NCI-H2029 (cell line): ENCODE measurements around the gene CDK5.
A peak's percentile ranks its signal among the peaks of the same experiment; 100 is the strongest.
"Not testable (repeated sequence)": the region's sequence is repeated elsewhere in the genome, so short reads cannot be mapped to it uniquely, and the experiment has no call there.

Source experiments
- DNase-seq: peaks from one replicate; lab custom pipeline; 2025; lab: John Stamatoyannopoulos, UW

Gene CDK5

DNA sequence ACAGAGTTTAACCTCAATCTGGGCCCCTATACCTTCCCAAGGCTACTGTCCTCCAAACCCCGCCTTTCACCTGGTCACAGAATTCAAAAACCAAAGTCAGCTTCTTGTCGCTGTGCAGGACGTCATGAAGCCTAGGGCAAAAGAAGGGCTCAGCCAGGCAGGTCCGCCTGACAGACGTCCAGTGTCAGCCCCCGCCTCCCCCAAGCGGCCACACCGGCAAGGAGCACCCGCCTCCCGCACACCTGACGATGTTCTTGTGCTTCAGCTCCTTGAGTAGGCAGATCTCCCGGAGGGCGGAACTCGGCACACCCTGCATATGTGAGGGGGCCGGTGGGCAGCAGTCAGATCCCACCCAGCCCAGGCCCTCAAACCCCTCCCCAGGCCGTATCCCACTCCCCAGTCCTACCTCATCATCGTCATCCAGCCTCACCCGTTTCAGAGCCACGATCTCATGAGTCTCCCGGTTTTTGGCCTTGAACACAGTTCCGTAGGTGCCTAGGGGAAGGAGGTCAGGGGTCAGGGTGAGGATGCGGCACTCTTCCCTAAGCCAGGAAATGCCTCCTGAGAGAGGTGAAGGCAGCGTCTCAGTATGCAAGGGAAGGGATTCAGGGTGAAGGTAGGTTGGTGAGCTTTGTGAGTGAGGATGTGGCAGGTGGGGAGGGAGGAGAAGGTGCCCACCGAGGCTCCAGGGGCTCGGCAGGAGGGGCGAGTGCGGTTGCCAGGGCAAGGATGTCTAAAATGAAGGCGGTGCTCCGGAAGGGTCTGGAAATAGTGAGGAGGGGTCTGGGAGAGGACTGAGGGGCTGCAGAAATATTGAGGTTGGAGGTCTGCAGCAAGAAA, 811 bp downstream of the CDK5 start:
- DNase-seq: no peak

DNA sequence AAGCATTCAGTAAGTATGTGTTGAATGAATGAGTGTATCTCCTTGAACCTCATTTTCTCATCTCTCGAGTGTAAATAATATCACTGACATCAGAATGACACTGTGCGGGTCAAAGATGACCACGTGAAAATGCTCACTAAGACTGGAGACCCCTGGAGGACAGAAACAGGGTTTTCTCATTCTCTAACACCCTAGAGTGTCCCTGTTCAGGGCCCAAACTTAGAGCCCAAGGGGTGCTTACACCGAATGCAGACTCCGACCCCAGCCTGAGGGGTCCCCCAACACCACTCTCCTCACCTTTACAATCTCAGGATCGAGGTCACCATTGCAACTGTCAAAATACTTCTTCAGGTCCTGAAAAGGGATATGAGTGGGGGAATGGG, 1.4 kb downstream of the CDK5 start:
- DNase-seq: no peak

DNA sequence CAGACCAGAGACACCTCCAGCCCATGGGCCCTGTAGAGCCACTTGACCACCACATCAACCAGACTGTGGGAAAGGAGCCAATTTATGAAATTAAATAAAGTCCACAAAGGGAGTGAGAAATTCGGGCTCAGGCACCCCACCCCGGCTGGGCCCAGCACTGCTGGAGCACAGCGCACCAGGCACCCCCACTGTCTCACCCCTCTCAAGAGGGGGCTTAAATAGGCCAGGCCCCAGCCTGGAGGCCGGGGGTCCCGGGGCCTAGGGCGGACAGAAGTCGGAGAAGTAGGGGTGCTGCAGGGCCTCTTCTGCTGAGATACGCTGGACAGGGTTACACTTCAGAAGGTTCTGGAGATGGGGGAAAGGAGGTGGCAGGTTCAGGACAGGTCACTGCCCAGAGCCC, 3.9 kb downstream of the CDK5 start:
- no peak for DNase-seq

DNA sequence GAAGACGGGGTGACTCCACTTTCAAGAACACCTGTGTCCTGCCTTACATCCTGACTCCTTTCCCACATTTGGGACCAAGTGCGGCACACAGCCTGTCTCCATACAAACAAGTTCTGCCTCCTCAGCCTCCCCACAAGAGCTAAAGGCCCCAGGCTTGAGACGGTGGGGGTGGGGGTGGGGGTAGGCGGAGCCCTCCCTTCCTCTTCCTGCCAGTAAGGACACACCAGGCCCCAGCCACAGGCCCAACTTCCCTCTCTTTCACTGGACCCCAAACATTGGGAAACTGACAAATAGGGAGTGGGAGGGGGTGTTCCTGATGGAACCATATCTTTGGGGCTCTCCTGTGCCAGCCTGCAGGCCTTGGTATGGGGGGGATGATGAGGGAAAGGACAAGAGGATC, 4.6 kb downstream of the CDK5 start:
- no peak for DNase-seq

DNA sequence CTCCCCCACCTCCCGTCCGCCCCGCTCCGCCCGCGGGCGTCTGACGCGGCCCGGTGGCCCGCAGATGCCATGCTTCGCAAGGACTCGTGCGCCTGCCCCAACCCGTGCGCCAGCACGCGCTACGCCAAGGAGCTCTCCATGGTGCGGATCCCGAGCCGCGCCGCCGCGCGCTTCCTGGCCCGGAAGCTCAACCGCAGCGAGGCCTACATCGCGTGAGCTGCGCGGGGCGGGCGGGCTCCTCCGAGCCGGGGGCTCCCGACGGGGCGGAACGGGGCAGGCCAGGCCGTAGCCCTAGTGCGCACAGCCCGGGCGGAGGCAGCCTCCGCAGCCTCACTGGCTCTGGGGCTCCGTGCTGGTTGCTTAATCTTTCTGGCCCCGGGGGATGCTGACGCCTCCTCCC, 6.6 kb downstream of the CDK5 start:
- no peak for DNase-seq

DNA sequence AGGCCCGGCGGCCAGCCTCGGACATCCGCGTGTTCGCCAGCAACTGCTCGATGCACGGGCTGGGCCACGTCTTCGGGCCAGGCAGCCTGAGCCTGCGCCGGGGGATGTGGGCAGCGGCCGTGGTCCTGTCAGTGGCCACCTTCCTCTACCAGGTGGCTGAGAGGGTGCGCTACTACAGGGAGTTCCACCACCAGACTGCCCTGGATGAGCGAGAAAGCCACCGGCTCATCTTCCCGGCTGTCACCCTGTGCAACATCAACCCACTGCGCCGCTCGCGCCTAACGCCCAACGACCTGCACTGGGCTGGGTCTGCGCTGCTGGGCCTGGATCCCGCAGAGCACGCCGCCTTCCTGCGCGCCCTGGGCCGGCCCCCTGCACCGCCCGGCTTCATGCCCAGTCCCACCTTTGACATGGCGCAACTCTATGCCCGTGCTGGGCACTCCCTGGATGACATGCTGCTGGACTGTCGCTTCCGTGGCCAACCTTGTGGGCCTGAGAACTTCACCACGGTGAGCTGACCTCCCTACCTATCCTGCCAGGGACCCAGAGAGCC, 8.7 kb downstream of the CDK5 start:
- DNase-seq: no peak

DNA sequence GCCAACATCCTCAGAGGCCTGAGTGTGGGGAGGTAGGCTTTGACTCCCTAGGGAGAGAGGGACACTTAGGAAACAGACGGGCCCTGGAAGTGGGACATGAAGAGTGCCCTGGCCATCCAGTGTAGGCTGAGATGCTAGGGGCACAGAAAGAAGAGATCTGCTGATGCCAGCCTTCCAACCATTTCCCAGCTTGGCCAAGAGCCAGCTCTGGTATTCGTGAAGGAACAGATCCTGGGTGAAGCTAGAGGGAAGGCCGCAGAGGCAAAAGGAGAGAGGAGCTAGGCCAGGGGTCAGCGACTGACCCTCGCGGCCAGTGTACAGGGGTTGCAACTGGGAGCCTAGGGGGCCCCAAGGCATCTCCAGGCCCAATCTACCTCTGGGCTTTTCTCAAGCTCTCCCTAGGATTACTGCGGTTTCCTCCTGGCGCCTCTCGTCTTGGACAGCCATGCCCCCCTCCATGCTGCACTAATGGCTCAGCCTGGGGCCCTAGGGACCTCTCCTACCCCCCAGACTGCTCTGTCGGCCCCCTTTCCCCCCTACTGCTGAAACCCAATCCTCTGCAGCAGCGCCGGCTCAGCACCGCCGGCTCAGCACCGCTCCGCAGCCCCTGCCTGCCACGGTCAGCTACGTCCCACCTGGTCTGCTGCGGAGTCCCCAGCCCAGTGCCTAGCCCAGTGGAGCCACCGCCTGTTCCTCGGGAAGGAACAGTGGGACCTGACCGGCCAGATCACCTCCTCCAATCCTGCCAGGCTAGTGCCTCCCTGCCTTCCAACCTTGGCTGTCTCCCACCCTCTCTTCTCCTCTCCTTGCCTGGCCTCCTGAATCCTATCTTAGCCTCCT, 9.5 kb downstream of the CDK5 start, which contains the start of gene ASIC3:
TSS of gene ASIC3 (plus strand) at position 556 of the 840 bp plus-strand sequence. CDS start 355 bp downstream, outside the sequence.
- no peak for DNase-seq

DNA sequence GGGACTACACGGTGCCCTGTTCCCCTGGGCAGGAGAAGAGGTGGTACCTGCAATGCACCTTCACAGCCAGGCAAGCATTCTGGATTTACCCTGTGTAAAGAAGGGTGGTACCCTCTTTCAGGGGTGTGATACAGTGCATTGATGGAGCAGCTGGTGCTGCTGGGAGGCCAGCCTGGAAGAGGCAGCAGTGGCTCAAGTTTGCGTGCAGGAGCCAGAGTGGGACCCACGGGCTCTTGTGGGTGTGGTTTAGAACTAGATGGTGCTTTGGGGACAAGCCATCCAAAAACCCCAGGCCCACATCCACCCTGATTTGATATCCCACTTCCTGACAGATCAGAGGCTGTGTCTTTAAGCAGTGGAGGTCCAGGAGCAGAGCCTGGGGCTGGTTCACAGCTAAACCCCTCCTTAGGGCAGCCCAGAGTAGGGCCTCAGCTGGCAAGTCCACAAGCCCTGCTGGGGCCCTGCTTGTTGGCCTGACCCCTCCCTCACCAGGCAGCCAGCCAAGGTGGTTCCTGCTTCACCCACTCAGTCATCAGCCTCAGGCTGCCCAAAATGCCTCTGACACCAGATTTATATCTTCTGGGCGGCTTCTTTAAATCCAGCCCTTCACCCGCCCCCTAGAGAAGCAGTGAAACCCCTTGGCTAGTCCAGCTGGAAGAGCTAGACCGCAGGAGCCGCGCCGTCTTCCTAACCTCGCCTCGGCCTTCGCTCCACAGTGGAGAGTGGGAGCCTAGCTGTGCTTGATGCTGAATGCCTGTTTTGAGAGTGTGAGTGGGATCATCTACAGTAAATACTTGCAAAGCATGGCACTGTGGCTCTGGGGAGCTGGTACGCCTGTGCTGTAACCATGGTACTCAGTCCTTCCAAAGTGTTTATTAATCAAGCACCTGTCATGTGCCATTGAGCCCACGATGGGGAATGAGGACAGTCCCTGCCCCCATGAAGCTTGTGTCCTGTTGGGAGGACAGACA, 10.8 kb downstream of the CDK5 start:
- no peak for DNase-seq

DNA sequence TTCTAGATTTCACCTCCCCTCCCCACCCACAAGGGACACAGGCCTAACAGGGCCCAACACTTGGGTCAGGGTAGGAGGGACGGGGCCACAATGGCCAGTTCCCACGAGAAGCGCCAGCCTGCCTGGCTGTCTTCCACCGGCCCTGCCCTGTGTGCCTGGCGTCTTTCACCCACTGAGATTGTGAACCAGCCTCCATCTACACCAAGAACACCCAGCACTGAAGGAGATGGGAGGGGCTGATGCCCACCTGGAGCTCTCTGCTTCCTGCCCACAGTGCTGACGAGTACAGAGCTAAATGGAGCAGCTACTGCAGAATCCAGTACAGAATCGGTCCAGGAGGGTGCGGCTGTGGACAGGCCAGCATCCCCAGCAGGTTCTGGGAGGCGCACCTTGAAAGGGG, 11.7 kb downstream of the CDK5 start:
- no peak for DNase-seq

DNA sequence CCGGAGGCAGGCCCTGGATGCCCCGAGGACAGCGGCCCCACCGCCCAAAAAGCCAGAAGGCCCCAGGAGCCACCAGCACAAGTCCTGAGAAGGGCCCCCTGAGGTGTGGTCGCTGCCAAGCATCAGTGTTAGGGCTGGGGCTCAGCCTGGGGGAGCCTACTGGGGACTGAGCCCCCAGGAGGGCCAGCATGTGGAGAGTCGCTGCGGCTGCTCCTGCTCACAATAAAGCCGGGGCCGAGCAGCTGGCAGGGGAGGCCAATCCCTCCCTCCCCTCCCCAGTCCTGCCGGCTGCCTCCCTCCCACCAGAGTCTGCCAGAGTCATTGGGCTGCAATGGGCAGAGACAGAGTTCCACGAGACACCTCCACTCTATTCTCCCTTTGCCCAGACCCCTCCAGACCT, 12.4 kb downstream of the CDK5 start:
- DNase-seq: no peak

DNA sequence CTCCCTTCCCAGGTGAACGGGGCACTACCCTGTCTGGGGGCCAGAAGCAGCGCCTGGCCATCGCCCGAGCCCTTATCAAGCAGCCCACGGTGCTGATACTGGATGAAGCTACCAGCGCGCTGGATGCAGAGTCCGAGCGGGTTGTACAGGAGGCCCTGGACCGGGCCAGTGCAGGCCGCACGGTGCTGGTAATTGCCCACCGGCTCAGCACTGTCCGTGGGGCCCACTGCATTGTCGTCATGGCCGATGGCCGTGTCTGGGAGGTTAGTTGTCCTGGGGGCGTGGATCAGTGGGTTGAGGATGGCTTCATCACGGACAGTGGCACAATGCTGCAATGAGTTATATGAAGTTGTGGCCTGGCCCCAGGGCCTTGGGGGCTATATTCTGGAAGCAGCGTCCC, 13.7 kb downstream of the CDK5 start:
- no peak for DNase-seq

DNA sequence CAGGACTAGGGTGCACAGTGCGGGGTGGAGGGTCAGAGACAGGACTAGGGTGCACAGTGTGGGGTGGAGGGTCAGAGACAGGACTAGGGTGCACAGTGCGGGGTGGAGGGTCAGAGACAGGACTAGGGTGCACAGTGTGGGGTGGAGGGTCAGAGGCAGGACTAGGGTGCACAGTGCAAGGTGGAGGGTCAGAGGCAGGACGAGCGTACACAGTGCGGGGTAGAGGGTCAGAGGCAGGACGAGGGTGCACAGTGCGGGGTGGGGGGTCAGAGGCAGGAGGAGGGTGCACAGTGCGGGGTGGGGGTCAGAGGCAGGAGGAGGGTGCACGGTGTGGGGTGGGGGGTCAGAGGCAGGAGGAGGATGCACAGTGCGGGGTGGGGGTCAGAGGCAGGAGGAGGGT, 14.2 kb downstream of the CDK5 start:
- not testable (repeated sequence) for DNase-seq

DNA sequence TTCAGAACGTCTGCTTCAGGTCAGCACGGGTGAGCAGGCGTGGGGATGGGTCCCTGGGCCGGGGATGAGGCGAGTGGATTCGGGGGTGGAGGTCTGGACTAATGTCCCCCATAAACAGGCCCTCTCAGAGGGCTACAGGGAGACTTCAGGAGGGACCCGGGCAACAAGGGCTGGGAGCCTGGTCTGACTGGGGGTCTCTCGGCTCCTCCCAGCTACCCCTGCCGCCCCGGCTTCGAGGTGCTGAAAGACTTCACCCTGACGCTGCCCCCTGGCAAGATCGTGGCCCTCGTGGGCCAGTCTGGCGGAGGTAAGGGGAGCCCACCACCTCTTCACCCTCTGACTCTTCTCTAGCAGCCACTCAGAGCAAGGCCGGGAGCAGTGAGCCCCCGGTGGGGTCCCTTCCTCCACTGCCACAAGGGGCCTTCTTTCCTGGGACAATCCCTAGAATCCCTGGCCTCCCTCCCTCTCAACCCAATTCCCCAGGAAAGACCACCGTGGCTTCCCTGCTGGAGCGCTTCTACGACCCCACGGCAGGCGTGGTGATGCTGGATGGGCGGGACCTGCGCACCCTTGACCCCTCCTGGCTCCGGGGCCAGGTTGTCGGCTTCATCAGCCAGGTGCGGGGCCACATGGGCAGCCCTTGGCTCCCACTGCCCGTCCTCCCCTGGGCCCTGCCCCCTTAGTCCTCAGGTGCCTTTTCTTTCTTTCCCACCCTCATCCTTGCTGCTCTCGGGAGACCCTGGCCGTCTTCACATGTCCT, 16.9 kb downstream of the CDK5 start:
- DNase-seq: no peak

DNA sequence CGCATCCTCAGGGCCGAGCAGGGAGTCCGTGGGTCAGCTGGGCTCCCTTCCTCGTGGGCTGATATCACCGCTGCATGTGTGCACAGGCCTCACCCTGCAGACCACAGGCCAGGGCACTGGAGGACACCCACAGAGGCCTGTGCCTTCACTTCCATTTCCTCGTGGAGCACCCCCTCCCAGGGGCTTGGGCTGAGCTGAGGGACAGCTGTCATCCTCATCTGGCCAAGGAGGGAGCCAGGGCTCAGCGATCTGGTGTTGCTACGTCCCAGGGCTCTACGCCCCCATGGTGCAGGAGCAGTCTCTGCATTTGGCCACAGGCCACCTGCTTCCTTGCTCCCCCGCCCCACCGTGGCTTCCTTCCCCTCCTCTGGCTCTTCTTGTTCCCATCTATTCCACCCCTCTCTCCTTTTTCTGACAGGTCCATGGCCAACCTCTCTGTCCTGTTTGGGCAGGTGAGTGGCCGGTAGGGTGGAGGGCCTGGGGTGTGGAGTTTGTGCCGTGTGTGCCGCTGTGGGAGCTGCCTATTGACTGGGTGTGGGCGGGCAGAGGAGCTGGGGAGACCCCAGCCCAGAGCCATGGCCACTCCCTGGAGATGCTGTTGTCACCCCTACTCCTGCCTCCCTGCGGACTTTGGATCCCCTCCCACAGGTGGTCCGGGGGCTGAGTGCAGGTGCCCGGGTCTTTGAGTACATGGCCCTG, 17.7 kb downstream of the CDK5 start:
- no peak for DNase-seq

DNA sequence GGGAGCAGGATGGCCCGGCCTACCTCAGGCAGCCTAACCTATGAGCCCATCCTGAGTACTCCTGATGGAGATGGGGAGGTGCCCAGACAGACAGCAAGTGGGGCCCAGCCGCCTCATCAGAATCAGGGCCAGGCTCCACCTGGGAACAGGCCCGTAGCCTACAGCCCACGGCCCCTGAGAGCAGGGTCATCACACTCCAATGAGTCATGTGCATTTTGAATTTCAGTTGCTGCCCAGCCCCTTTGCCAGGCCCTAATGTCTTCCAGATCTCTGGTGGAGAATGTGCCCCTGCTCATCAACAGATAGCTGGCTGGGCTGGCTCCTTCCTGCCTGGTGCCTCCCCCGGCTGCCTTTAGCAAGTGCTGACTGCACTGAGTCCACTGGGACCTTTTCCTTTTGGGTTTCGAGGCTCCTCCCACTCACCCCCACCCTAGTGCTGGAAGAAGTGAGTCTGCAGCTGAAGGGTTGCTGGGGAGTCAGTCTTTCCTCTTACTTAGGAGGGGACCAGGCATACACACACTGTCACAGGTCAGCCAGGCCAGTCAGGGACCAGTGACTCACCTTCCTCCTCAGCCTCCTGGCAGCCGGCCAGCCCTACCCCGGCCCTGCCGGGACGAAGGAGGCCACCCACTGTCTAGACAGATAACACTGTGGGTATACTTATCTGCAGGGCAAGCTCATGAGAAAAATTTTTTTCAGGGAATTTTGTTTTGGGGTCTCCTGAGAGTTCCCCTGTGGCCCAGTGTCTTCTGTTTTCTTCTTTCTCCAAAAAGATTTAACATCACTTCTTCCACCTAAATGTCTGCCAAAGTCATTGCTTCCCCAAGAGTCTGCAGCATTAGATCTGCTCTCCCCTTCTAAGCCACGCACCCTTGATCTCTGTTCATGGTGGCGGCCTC, 18.5 kb downstream of the CDK5 start:
- peak; percentile 22 for DNase-seq

DNA sequence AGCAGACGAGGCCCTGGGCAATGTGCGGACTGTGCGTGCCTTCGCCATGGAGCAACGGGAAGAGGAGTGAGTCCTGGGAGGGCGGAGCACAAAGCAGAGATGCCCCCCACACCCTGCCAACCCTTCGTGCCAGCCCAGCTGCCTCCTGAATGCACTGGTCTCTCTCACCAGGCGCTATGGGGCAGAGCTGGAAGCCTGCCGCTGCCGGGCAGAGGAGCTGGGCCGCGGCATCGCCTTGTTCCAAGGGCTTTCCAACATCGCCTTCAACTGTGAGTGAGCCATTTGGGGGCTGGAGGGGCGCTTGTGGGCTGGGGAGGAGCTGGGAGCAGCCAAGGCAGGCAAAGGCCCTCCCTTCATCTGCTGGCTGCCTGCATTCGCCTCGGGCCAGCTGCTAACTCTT, 21.8 kb downstream of the CDK5 start:
- no peak for DNase-seq

DNA sequence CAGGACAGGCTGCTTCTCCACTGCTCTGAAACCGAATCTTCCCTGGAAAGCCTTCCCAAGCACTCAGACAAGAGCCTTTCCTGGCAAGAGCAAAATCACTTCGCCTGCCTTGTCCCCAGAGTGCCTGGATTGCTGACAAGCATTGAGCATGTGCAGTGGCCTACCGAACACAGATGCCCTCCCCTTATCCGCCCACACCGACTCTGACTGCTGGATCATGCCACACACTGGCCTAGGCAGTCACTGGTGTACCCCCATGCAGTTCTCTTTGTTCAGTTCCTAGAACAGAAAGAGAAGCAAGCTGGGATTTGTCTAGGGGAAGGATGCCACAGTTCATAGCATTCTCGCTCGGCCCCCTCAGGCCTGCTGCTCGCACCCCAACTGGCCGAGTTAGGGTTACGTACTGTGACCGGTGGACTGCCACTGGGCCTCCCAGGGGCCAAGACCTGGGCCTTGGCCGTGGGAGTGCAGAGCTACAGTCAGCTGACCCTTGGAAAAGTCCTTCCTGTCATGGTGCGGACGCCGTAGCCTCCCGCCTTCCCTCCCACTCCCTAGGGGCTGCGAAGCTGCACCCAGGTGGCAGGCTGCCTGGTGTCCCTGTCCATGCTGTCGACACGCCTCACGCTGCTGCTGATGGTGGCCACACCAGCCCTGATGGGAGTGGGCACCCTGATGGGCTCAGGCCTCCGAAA, 22.5 kb downstream of the CDK5 start:
- DNase-seq: no peak

DNA sequence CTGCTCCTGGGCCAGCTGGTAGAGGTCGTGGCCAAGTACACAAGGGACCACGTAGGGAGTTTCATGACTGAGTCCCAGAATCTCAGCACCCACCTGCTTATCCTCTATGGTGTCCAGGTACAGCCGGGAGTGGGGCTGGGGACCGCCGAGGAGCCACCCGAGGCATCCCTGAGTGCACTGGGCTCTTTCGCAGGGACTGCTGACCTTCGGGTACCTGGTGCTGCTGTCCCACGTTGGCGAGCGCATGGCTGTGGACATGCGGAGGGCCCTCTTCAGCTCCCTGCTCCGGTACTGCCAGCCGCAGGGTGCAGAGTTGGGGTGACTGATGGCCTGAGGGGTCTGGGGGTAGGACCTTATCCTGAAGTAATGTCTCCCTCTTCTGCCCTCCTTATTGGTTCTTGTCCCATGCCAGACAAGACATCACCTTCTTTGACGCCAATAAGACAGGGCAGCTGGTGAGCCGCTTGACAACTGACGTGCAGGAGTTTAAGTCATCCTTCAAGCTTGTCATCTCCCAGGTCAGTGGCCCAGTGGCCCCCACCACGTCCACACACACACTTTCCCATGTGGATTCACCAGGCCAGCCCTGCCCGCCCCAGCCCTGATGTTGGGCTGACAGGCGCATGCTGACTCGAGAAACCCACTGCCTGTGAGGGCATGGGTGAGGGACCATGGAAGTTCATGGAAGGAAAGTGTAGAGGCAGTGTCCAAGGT, 23.2 kb downstream of the CDK5 start:
- no peak for DNase-seq
